K562 (cell line): ENCODE measurements around the gene AGO3. TPM values are rescaled to one million over a fixed set of nuclear protein-coding genes. Genes with fewer than 3 reads are reported as not detected.
A peak's percentile ranks its signal among the peaks of the same experiment; 100 is the strongest.

Experiments
- BRF1 ChIP-seq: IDR thresholded peaks from 3 replicates; pipeline ENCODE4 v1.6.1; 2011; ENCODE audit warnings: borderline replicate concordance, mild to moderate bottlenecking; ENCODE audit not compliant: insufficient read length; ENCODE audit errors: extremely low read depth
- CBFA2T3 ChIP-seq: fragments of 450-650 bp; IDR thresholded peaks from 2 replicates; pipeline ENCODE4 v1.6.1; 2017
- CREB5 ChIP-seq: fragments of 250-450 bp; sonication (Bioruptor Pico); IDR thresholded peaks from 2 replicates; pipeline ENCODE4 v1.5.0; 2020; ENCODE audit warnings: mild to moderate bottlenecking
- E2F8 ChIP-seq: fragments of 450-650 bp; IDR thresholded peaks from 2 replicates; pipeline ENCODE4 v1.7.1; 2018; ENCODE audit warnings: mild to moderate bottlenecking, low read depth; ENCODE audit not compliant: partially characterized antibody
- FIP1L1 ChIP-seq: fragments of 200-400 bp; formaldehyde crosslinking; IDR thresholded peaks from 2 replicates; pipeline ENCODE4 v1.6.1; 2018; ENCODE audit warnings: mild to moderate bottlenecking, low read depth, low read length; ENCODE audit not compliant: poor library complexity, severe bottlenecking
- FUS ChIP-seq: fragments of 200-400 bp; formaldehyde crosslinking; optimal IDR thresholded peaks from 2 replicates; pipeline ENCODE3; 2017; ENCODE audit warnings: low read depth, low read length
- HDAC3 ChIP-seq: fragments of 450-650 bp; IDR thresholded peaks from 2 replicates; pipeline ENCODE4 v1.6.1; 2018; ENCODE audit warnings: borderline replicate concordance, mild to moderate bottlenecking, moderate library complexity; ENCODE audit not compliant: partially characterized antibody
- HIVEP1 ChIP-seq: fragments of 250-450 bp; sonication (Bioruptor Pico); IDR thresholded peaks from 2 replicates; pipeline ENCODE4 v1.4.0; 2020; ENCODE audit warnings: mild to moderate bottlenecking
- HNRNPUL1 ChIP-seq: fragments of 200-400 bp; formaldehyde crosslinking; IDR thresholded peaks from 2 replicates; pipeline ENCODE4 v1.6.1; 2017; ENCODE audit warnings: low read length
- JUN ChIP-seq, 2 experiments: sonication (generic) in 1 of 2; formaldehyde crosslinking in 1 of 2; IDR thresholded peaks; 2 replicates each; pipeline versions ENCODE4 v1.6.1 to v1.8.0; 2012 to 2022; ENCODE audit warnings: borderline replicate concordance in 2 of 2, mild to moderate bottlenecking in 2 of 2, improper control_type of control experiment in 1 of 2, low read depth in 1 of 2, low read length in 1 of 2, missing genetic modification reagents in 1 of 2
- KLF13 ChIP-seq: fragments of 450-650 bp; IDR thresholded peaks from 2 replicates; pipeline ENCODE4 v1.6.1; 2016; ENCODE audit warnings: missing genetic modification characterization, low read depth, mild to moderate bottlenecking, missing compliant biosample characterization, moderate library complexity, borderline replicate concordance
- LEF1 ChIP-seq: fragments of 450-650 bp; IDR thresholded peaks from 2 replicates; pipeline ENCODE4 v1.6.1; 2016; ENCODE audit warnings: mild to moderate bottlenecking
- MITF ChIP-seq: IDR thresholded peaks from 2 replicates; pipeline ENCODE4 v1.6.1; 2014; ENCODE audit warnings: antibody characterized with exemption
- NCOR1 ChIP-seq: fragments of 450-650 bp; IDR thresholded peaks from 2 replicates; pipeline ENCODE4 v1.6.1; 2016; ENCODE audit warnings: mild to moderate bottlenecking, moderate library complexity
- NRF1 ChIP-seq, 2 experiments: fragments of 450-650 bp; IDR thresholded peaks in 1 of 2; conservative IDR thresholded peaks in 1 of 2; 2 replicates each; pipeline ENCODE4 v1.6.1; 2014; ENCODE audit warnings: mild to moderate bottlenecking in 2 of 2
- OTX1 ChIP-seq: fragments of 450-650 bp; formaldehyde crosslinking; IDR thresholded peaks from 2 replicates; pipeline ENCODE4 v1.4.0; 2022; ENCODE audit warnings: mild to moderate bottlenecking
- RBM15 ChIP-seq: fragments of 200-400 bp; formaldehyde crosslinking; IDR thresholded peaks from 2 replicates; pipeline ENCODE4 v1.6.1; 2018; ENCODE audit warnings: mild to moderate bottlenecking, low read length, moderate library complexity; ENCODE audit not compliant: insufficient read depth
- TBL1XR1 ChIP-seq, 2 experiments: IDR thresholded peaks; 2 replicates each; pipeline ENCODE4 v1.6.1; 2012; ENCODE audit warnings: improper control_type of control experiment in 2 of 2, low read length in 2 of 2, mild to moderate bottlenecking in 1 of 2
- THRAP3 ChIP-seq: fragments of 450-650 bp; IDR thresholded peaks from 2 replicates; pipeline ENCODE4 v1.6.1; 2016; ENCODE audit warnings: mild to moderate bottlenecking, inconsistent platforms, borderline replicate concordance
- ZC3H4 ChIP-seq: sonication (generic); formaldehyde crosslinking; IDR thresholded peaks from 2 replicates; pipeline ENCODE4 v1.9.0; 2021; ENCODE audit warnings: missing genetic modification reagents, borderline replicate concordance
- ZKSCAN8 ChIP-seq: fragments of 200-800 bp; sonication (Bioruptor generic); IDR thresholded peaks from 2 replicates; pipeline ENCODE4 v1.6.1; 2016; ENCODE audit warnings: missing genetic modification characterization, missing compliant biosample characterization
- ZNF445 ChIP-seq: fragments of 250-450 bp; sonication (Bioruptor Pico); IDR thresholded peaks from 2 replicates; pipeline ENCODE4 v1.4.0; 2020; ENCODE audit warnings: low read depth, mild to moderate bottlenecking, moderate library complexity
- ZNF644 ChIP-seq: fragments of 200-800 bp; sonication (Bioruptor generic); IDR thresholded peaks from 2 replicates; pipeline ENCODE4 v1.6.1; 2016; ENCODE audit warnings: low read depth, missing genetic modification characterization, missing compliant biosample characterization
- polyA plus RNA-seq, 8 experiments: library from polyadenylated mRNA; depleted of rRNA in 4 of 8; stranded (reverse) in 5 of 8; unstranded in 3 of 8; fragments of >200 nt; fragmentation: Nextera tagmentation in 2 of 8; fragmentation: Illumina TruSeq in 1 of 8; extraction: Ambion mirVana in 2 of 8; extraction: Trizol in 1 of 8; gene quantifications; 2 replicates each; pipeline versions ENCODE4 v1.2.1 to v1.2.3, GENCODE V29; 2011 to 2014; ENCODE audit warnings: inconsistent platforms in 1 of 8, missing spikeins in 1 of 8
- total RNA-seq, 7 experiments: library from RNA; depleted of rRNA in 6 of 7; stranded (reverse); fragments of >200 nt in 6 of 7; fragmentation: Illumina TruSeq in 2 of 7; extraction: Trizol in 2 of 7; gene quantifications; 2 replicates each; pipeline versions ENCODE4 v1.2.1 to v1.2.3, GENCODE V29; 2011 to 2021; ENCODE audit warnings: low replicate concordance in 1 of 7

Gene AGO3
- total and polyA plus RNA-seq, 9 of the 15 experiments (the other 6 are each of a cell fraction or from before 2014, with no cell fraction given) = 4.5 to 41.5 (median 22.7) TPM

DNA sequence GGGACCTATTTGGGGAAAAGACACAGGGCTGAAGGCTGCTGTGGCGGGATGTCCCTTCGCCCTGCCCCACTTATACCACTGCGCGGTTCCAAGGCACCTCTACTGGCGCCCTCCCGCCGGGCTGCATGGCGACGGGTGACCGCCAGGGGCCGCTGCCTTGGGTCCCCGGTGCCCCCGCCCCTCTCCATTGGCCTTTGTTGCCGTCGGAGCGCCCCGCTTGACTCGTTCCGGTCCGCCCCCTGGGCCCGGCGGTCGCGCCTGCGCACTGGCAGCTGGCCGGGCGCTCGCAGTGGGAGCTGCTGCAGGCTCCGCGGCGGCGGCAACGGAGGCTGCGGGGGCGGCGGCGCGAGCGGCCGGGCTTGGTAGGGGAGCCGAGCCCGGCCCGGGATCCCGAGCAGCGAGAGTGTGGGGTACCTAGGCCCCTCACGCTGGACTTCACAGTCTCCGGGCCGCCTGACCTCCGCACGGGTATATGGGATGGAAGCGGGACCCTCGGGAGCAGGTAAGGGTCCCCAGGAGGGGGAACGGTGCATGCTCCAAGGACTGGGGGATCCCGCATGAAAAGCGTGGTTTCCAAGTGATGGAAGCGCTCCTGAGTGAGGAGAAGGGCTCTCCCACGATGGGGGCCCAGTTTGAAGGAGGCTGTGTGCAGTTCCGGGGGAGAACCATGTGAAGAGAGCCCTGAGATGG, 47.8 kb upstream of the AGO3 start, which contains the start of gene AGO1 (continued):
- peak; percentile 78 for TF ChIP-seq KLF13 (tag)
- TF ChIP-seq MITF = no peak
- TF ChIP-seq HIVEP1 = no peak
- TF ChIP-seq CBFA2T3 = no peak
- TF ChIP-seq HNRNPUL1 = no peak
- TF ChIP-seq THRAP3 = no peak
- TF ChIP-seq CREB5 (CRISPR knock-in tag) = no peak
- no peak; a peak in 1 of 4 replicates for TF ChIP-seq TBL1XR1 (IDR thresholded peaks at IDR 0.05; ENCODE audit: low read length in 2 of 2)
- no peak for TF ChIP-seq ZNF644 (tag)
- TF ChIP-seq NRF1 (conservative IDR thresholded peaks at IDR 0.05 in 1 of 2, IDR thresholded peaks at IDR 0.05 in 1 of 2) = peak; percentile 95 to 96
- TF ChIP-seq ZNF445 = no peak; the same call in 1 of the 2 replicates
- no peak for TF ChIP-seq ZC3H4 (CRISPR knock-in tag)
- TF ChIP-seq BRF1 = no peak
- TF ChIP-seq HDAC3 = no peak
- TF ChIP-seq RBM15 = no peak
- TF ChIP-seq FIP1L1 = peak; percentile 92
- no peak for TF ChIP-seq NCOR1
- TF ChIP-seq FUS = peak; percentile 96
- no peak for TF ChIP-seq E2F8
- TF ChIP-seq LEF1 = no peak
- TF ChIP-seq ZKSCAN8 = no peak
- TF ChIP-seq JUN (IDR thresholded peaks at IDR 0.05; ENCODE audit: borderline replicate concordance, low read depth, low read length) = 0 out of 2 replicates have a peak, but pooled peaks have one; percentile 39
- TF ChIP-seq JUN (CRISPR knock-in tag; IDR thresholded peaks at IDR 0.05; ENCODE audit: borderline replicate concordance) = peak; percentile 40; the same call in 1 of the 2 replicates
- TF ChIP-seq OTX1 (CRISPR knock-in tag) = no peak
